GDM1 (cell line): ENCODE results near the gene RGS10.
"Not testable (repeated sequence)": the region's sequence is repeated elsewhere in the genome, so short reads cannot be mapped to it uniquely, and the experiment has no call there.

Source experiments
- DNase-seq: peaks from one replicate; lab custom pipeline; 2025; lab: John Stamatoyannopoulos, UW

The RGS10 gene

DNA sequence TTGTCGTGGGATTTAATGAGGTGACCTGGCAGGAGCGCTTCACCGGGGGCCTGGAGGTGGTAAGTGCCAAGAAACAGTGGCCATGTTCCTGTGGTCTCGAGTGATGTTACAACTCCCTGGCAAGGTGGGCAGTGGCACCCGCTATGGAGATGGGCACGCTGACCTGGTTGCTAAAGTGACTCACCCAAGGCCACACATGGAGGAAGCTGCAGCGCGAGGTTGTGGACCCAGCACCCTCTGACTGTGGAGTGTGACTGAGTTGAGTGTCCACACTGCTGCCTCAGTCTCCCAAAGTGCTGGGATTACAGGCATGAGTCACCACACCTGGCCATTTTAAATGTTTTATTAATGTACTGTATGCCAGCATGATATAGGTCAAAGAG is 73.2 kb downstream of the RGS10 start:
- no peak for DNase-seq

- DNase-seq = no peak
Measured at GRCh38 chr10:119468542-119469324, 73.8 kb downstream of the RGS10 start.

DNA sequence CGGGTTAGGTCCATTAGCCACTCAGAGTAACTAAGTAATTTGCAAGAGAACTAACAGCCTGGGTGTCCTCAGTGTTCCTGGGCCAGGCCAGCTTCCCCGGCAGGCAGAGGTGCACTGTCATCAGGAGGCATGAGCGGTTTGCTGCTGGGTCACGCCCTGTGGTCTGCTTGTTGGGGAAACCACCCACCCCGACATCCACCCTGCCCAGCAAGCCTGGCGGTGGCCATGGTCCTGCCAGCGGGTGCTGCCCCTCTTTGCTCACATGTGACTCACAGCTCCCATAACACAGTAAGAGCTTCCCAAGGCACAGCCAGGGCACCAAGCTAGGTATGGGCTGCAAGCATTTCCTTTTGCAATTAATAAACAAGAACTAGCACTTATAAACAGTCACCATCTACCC is 75.9 kb downstream of the RGS10 start:
- DNase-seq = no peak

GRCh38 chr10:119466076-119466475 is 76.4 kb downstream of the RGS10 start:
- no peak for DNase-seq

GRCh38 chr10:119465085-119465484 is 77.4 kb downstream of the RGS10 start:
- DNase-seq = no peak

DNA sequence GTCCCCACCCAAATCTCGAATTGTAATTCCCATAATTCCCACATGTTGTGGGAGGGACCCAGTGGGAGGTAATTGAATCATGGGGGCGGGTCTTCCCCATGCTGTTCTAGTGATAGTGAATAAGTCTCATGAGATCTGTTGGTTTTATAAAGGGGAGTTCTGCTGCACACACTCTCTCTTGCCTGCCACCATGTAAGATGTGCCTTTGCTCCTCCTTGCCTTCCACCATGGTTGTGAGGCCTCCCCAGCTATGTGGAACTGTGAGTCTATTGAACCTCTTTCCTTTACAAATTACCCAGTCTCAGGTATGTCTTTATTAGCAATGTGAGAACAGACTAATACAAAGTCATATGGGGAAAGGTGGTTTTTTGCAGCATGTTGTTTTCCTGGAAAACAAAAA is 79.3 kb downstream of the RGS10 start:
- not testable (repeated sequence) for DNase-seq

DNA sequence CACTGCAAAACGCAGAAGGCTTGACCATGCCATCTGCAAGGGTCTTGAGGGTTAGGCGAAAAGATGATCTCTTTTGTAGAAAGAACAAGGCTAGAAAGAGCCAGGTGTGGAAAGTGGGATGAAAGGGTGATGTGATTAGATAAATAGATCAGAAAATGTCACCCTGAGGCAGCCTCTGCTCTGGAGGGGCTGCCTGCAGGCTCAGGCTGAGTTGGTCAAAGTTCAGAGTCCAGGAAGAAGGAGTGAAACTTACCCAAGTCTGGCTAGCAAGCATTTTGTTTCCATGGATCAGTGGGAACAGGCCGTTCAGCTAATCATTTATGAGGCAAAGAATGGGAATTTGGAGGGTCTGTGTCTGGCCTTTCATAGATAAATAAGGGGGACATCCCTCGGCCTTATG is 79.7 kb downstream of the RGS10 start:
- no peak for DNase-seq

DNA sequence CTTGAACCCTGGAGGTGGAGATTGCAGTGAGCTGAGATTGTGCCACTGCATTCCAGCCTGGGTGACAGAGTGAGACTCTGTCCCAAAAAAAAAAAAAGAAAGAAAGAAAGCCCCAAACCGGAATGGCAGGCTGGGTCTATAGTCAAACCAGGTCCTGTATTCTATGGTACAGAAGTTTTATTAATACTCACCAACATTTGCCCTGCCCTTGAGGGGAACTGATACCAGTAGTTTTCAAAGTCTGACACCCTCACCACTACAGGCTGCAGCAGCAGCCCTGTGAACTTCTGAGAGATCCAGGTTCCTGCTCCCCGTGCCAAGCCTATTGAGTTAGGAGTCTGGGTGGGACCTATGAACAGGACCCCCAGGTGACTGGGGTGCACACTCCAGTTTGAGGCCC is 80.6 kb downstream of the RGS10 start:
- DNase-seq = no peak

DNA sequence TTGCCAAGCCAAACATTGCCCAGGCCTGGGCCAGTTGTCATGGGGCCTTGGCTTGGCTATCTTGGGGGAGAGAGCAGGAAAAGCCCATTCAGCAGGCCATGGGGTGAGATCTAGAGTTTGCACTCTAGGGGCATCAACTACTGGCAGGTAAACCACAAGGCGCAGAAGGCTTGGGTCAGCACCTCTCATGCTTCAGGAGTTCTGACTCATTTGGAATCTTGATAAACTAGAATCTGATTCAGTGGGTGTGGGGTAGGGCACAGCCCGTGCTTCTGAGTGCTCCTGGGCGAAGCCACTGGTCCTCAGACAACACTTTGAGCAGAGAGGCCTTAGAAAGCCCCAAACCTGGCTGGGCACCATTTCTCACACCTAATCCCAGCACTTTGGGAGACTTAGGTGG is 81.1 kb downstream of the RGS10 start:
- no peak for DNase-seq

DNA sequence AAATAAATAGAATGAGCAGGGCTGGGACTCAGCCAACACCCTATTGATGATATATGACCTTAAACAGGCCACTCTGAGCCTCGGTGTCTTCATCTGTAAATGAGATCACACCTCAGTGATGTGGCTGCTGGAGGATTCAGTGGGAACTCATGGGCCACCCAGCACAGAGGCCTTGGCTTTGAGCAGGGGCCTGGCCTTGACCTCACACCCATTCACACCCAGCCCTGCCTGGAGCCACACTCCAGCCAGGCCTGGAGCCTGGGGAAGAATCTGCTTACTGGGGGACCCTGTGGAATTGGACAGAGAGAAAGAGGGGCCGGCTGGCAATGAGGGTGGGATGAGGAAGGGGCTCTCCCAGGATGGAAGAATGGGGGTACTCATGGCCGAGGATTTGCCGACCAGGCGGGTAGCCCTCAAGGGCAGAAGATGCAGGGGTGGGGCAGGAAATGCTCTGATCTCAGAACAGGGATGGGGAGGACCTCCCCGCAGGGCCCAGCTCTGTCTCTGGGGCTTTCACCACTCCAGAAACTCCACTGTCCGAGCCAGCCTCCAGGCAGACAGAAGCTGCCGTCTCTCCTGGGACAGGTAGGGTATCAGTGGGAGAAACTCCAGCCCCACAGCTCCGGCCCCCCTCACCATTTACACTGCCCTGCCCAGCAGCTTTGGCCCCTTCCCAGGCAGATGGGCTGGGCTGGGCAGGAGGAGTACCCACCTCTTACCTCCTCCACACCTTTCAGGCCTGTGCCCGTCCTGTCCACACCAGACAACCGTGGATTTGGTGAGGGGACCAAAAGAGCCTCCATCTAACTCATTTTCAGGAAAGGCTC is 81.9 kb downstream of the RGS10 start:
- no peak for DNase-seq

DNA sequence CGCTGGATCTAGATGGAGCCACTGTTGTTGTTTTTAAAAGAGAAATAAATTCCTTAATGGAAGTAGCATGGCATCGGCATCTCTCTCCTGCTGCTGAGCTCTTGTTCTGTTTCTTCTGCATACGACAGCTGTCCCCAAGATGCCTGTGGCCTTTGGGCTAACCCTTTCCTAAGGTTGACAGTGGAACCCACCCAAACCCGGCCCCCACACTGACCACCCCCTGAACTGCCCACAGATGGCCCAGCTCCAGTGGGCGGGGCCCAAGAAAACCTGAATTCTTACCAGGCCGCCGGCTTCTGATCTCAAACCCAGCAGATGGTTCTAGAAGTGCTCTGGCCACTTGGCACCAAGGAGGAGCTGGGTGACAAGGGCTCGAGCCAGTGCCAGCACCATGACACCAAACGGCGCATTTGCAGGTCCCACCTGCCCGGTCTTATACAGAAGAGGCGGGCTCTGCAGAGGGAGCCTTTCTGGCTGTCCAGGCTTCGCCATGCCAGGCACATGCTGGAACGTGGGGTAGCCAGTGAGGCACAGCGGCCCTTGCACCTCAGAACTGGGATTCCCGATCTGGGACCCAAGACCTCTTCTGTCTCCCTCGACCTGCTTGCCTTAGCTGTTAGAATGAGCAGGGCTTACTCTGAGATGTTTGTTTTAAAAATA is 82.7 kb downstream of the RGS10 start:
- DNase-seq = no peak

DNA sequence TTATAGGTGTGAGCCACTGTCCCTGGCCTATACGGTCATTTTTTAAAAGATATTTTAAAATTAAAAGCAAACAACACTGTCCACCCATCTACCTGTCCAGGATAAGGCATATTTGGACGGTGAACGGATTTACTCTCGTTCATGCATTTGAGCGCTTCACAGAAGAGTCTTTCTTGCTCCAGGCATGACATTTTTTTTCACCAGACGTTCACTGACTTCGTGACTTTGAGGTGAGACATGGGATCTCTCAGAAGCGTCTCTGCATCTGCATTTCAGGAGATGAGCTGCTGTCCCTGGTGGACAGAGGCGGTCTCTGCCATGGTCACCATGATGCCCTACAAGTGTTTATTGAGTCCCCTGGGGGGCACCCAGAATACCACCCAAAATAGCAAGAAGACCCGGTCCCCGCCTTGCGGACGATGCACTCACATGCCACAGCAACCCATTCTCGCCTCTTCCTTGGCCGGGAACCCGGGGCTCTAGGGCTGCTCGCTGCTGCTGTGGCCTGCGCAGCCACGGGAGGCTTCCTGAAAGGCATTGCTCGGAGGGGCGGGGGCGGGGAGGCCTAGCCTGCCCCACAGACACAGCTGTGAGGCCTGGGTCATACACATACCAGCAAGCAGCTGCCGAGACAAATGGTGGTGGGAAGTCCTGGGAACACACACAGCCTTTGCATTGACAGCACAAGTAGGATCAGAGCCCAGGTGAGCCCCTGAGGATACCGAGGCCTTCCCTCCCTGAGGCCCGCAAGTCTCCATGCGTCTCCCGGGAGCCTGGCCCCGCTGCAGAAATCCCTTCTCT is 84.4 kb downstream of the RGS10 start:
- no peak for DNase-seq

GRCh38 chr10:119456435-119456810 is 86.1 kb downstream of the RGS10 start:
- no peak for DNase-seq

DNA sequence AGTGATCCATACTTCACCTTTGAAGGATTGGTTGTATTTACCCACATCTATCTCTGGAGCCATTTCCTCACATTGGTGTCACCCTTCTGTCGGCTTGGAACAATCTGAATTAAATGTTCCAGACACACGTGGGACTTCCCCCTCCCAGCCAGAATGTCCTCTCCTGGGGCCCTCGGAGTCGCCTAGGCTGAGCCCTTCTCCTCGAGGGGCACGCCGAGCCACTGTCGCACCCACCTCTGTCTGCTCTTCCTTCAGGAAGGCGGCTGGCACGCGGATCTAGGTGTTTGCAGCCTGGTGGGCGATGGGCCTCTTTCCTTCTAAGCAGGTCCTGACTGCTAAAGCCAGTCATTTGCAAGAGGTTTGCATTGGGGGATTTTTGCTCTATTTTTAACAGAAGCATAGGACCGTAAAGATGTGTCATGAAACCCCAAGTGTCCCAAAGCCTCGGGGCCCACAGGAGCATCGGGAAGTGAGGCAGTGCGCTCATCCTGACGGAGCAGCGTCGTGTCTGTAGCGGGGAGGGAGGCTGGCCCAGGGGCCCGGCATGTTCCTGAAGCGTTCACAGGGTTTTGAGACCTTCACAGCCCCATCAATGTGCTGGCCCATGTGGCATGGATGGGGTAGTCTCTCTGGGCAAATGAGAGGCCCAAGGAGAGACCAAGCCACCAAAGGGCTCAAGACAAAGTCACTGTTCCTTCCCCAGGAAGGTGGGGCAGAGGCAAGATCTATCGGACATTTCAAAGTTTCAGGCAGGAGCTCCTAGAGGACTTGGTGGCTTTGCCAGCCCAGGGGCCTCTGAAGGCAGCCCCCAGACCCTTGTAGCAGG is 86.7 kb downstream of the RGS10 start:
- DNase-seq = no peak

- no peak for DNase-seq
Measured at GRCh38 chr10:119454990-119455389, 87.5 kb downstream of the RGS10 start.

DNA sequence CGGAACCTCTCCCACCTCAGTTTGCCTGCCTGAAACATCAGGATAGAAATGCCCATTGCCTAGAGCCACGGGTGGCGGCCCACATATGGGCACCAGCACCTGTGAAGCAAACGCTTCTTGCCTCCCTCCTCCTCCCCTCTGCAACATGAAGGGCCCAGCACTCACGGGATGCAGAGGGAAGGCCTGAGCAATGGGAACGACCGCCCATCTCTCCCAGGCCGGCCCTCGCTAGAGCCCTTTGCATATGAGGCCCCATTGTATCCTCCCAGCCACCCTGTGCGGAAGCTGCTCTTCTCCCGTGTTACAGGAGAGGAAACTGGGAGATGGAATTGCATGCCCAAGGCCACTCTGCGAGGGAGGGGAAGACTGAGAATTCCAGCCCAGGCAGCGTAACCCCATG is 88.2 kb downstream of the RGS10 start:
- no peak for DNase-seq

- DNase-seq = no peak
Measured at GRCh38 chr10:119453313-119453712, 89.2 kb downstream of the RGS10 start.

DNA sequence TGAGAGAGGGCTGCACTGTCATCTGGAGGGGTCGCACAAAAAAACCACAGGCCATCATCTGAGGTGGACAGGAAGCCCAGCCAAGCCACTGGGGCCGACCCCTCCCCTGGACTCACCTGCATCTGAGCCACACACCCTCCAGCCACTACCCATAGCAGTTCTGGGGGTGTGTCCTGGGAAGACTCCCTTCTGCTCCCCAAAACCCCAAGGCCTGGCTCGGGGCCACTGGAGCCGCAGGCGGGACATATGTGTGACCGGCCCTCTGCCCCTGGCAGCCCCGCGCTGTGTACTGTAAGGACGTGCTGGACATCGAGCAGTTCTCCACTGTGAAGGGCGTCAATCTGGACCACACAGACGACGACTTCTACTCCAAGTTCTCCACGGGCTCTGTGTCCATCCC is 90.1 kb downstream of the RGS10 start:
- DNase-seq = no peak

- no peak for DNase-seq
Measured at GRCh38 chr10:119451300-119451896, 91.1 kb downstream of the RGS10 start.

- no peak for DNase-seq
Measured at GRCh38 chr10:119450606-119451299, 91.8 kb downstream of the RGS10 start.
